SJCRH30 (cell line): ENCODE data around the gene TMEM151A. TPM values are rescaled to one million over a fixed set of nuclear protein-coding genes. Genes with fewer than 3 reads are reported as not detected.

Experiments
- DNase-seq, 2 experiments: peaks; one replicate each; pipeline ENCODE4 v3.0.0-alpha.2; 2015 to 2020
- H3K27ac ChIP-seq: fragments of 250-450 bp; sonication (Bioruptor Pico); 2 replicates; pipeline ENCODE4 v1.5.1; 2020; ENCODE audit warnings: mild to moderate bottlenecking, moderate library complexity
- H3K27me3 ChIP-seq: fragments of 250-450 bp; sonication (Bioruptor Pico); 2 replicates; pipeline ENCODE4 v1.5.1; 2020; ENCODE audit warnings: mild to moderate bottlenecking, moderate library complexity
- H3K36me3 ChIP-seq: fragments of 250-450 bp; sonication (Bioruptor Pico); 2 replicates; pipeline ENCODE4 v1.5.1; 2020; ENCODE audit warnings: mild to moderate bottlenecking, moderate library complexity
- H3K4me1 ChIP-seq: fragments of 250-450 bp; sonication (Bioruptor Pico); 2 replicates; pipeline ENCODE4 v1.5.1; 2020; ENCODE audit warnings: mild to moderate bottlenecking, moderate library complexity
- H3K4me3 ChIP-seq: fragments of 250-450 bp; sonication (Bioruptor Pico); 2 replicates; pipeline ENCODE4 v1.5.1; 2020; ENCODE audit warnings: mild to moderate bottlenecking, moderate library complexity
- H3K9me3 ChIP-seq: fragments of 250-450 bp; sonication (Bioruptor Pico); replicated peaks from 2 replicates; pipeline ENCODE4 v1.5.1; 2020; ENCODE audit warnings: mild to moderate bottlenecking, moderate library complexity
- total RNA-seq: library from RNA; depleted of rRNA; stranded (reverse); fragments of >200 nt; shearing (Covaris generic); gene quantifications from 2 replicates; pipeline ENCODE4 v1.2.3, GENCODE V29; 2014

The TMEM151A gene
- total RNA-seq, 1 experiment from 2014 or later: not detected

- Histone ChIP-seq H3K4me3 (peak overlapping the region; percentile 55), H3K27ac (peak overlapping the region; percentile 31), H3K9me3 (no peaks in the 10 kb centered on the region), H3K36me3 (no peaks in the 10 kb centered on the region), H3K27me3 (no peaks in the 10 kb centered on the region), H3K4me1 (peaks cover 15% of the 10 kb centered on the region)
- DNase-seq: peak; percentile 55 to 57
Observed at GRCh38 chr11:66335531-66336233, 44.0 kb downstream of the TMEM151A start.

GRCh38 chr11:66336234-66337102, 44.8 kb downstream of the TMEM151A start, which contains the start of gene RIN1:
TSS of gene RIN1 (minus strand) at chr11:66336434. CDS start at chr11:66336402, 32 bp downstream.
- Histone ChIP-seq H3K4me1 (peaks cover 15% of the 10 kb centered on the region), H3K4me3 (peak within 1 kb of the TSS; percentile 55), H3K27me3 (no peaks in the 10 kb centered on the region), H3K27ac (peak within 1 kb of the TSS; percentile 31), H3K36me3 (no peaks in the 10 kb centered on the region), H3K9me3 (no peaks in the 10 kb centered on the region)
- peak; percentile 67 to 69 for DNase-seq

- Histone ChIP-seq H3K9me3 (no peaks in the 10 kb centered on the region), H3K36me3 (no peaks in the 10 kb centered on the region), H3K27me3 (no peaks in the 10 kb centered on the region), H3K4me3 (no peak overlapping the region), H3K27ac (peak overlapping the region; percentile 31; the same call in 1 of the 2 replicates), H3K4me1 (peaks cover 15% of the 10 kb centered on the region)
- no peak for DNase-seq
Observed at GRCh38 chr11:66337103-66337899, 45.6 kb downstream of the TMEM151A start.

- H3K4me1 ChIP-seq: peaks cover 15% of the 10 kb centered on the region
- no peak overlapping the region for H3K4me3 ChIP-seq
- H3K27me3 ChIP-seq: no peaks in the 10 kb centered on the region
- no peaks in the 10 kb centered on the region for H3K36me3 ChIP-seq
- H3K9me3 ChIP-seq: no peaks in the 10 kb centered on the region
- DNase-seq: no peak
- H3K27ac ChIP-seq: no peak overlapping the region
Observed at GRCh38 chr11:66338276-66339161, 46.8 kb downstream of the TMEM151A start.

- no peak overlapping the region for H3K27ac ChIP-seq
- H3K4me3 ChIP-seq: no peak overlapping the region
- no peaks in the 10 kb centered on the region for H3K9me3 ChIP-seq
- H3K4me1 ChIP-seq: peaks cover 15% of the 10 kb centered on the region
- DNase-seq: no peak
- no peaks in the 10 kb centered on the region for H3K27me3 ChIP-seq
- H3K36me3 ChIP-seq: no peaks in the 10 kb centered on the region
Observed at GRCh38 chr11:66339162-66339675, 47.5 kb downstream of the TMEM151A start.

- H3K4me3 ChIP-seq: no peak overlapping the region
- DNase-seq: no peak
- no peaks in the 10 kb centered on the region for H3K27me3 ChIP-seq
- H3K9me3 ChIP-seq: no peaks in the 10 kb centered on the region
- H3K4me1 ChIP-seq: peaks cover 15% of the 10 kb centered on the region
- H3K36me3 ChIP-seq: no peaks in the 10 kb centered on the region
- H3K27ac ChIP-seq: no peak overlapping the region
Observed at GRCh38 chr11:66339686-66340483, 48.2 kb downstream of the TMEM151A start.

GRCh38 chr11:66340596-66341501, 49.2 kb downstream of the TMEM151A start:
- no peaks in the 10 kb centered on the region for H3K36me3 ChIP-seq
- peaks cover 15% of the 10 kb centered on the region for H3K4me1 ChIP-seq

GRCh38 chr11:66341502-66342126, 49.9 kb downstream of the TMEM151A start:
- H3K4me3 ChIP-seq: no peak overlapping the region
- no peaks in the 10 kb centered on the region for H3K36me3 ChIP-seq
- H3K27me3 ChIP-seq: no peaks in the 10 kb centered on the region
- DNase-seq: no peak
- H3K4me1 ChIP-seq: peaks cover 12% of the 10 kb centered on the region
- H3K9me3 ChIP-seq: no peaks in the 10 kb centered on the region
- no peak overlapping the region for H3K27ac ChIP-seq

More at GRCh38 chr11:66340596-66341501, 49.2 kb downstream of the TMEM151A start:
- Histone ChIP-seq H3K4me3 (no peak overlapping the region), H3K9me3 (no peaks in the 10 kb centered on the region), H3K27ac (no peak overlapping the region), H3K27me3 (no peaks in the 10 kb centered on the region)
- no peak for DNase-seq

GRCh38 chr11:66343176-66343575, 51.5 kb downstream of the TMEM151A start:
- no peaks in the 10 kb centered on the region for H3K9me3 ChIP-seq
- no peaks in the 10 kb centered on the region for H3K36me3 ChIP-seq
- H3K27ac ChIP-seq: no peak overlapping the region
- peaks cover 2% of the 10 kb centered on the region; the same call in 1 of the 2 replicates for H3K4me1 ChIP-seq
- no peaks in the 10 kb centered on the region for H3K27me3 ChIP-seq
- DNase-seq: no peak
- no peak overlapping the region for H3K4me3 ChIP-seq

GRCh38 chr11:66344550-66345315, 53.0 kb downstream of the TMEM151A start, which contains the start of gene BRMS1:
TSS of gene BRMS1 (minus strand) at chr11:66345104. CDS start at chr11:66342234, 2,870 bp downstream.
- Histone ChIP-seq H3K9me3 (no peaks in the 10 kb centered on the region), H3K27ac (peak within 1 kb of the TSS; percentile 5; the same call in 1 of the 2 replicates), H3K27me3 (no peaks in the 10 kb centered on the region), H3K36me3 (no peaks in the 10 kb centered on the region), H3K4me3 (peak within 1 kb of the TSS; percentile 74), H3K4me1 (peaks cover 2% of the 10 kb centered on the region; the same call in 1 of the 2 replicates)
- DNase-seq: peak; percentile 96

GRCh38 chr11:66345316-66345649, 53.6 kb downstream of the TMEM151A start:
- no peaks in the 10 kb centered on the region for H3K27me3 ChIP-seq
- H3K9me3 ChIP-seq: no peaks in the 10 kb centered on the region
- no peaks in the 10 kb centered on the region for H3K36me3 ChIP-seq
- no peak for DNase-seq
- H3K4me1 ChIP-seq: peaks cover 2% of the 10 kb centered on the region; the same call in 1 of the 2 replicates
- H3K4me3 ChIP-seq: peak overlapping the region; percentile 74
- no peak overlapping the region for H3K27ac ChIP-seq
